ENCODE results near the gene HM13.
A peak's percentile ranks its signal among the peaks of the same experiment; 100 is the strongest.

Gene HM13

DNA sequence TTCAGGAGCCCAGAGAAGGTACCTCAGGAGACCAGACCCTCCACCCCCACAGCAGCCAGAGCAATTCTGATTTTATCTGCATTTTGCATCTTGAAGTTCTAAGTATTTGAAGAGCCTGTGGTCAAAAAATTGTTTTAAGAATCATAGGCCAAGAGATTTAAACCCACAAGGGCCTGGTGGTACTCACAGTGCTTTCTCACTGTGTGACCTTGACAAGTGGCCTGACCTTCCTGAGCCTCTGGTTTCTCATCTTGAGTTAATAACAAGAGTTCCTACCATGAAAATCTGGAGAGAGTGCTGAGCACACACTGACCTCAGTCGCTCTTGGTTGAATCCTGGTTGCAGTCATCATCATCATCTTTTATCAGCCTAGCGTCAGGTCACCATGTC lies 45.5 kb downstream of the HM13 start:
- TF ChIP-seq, protein P1, sequence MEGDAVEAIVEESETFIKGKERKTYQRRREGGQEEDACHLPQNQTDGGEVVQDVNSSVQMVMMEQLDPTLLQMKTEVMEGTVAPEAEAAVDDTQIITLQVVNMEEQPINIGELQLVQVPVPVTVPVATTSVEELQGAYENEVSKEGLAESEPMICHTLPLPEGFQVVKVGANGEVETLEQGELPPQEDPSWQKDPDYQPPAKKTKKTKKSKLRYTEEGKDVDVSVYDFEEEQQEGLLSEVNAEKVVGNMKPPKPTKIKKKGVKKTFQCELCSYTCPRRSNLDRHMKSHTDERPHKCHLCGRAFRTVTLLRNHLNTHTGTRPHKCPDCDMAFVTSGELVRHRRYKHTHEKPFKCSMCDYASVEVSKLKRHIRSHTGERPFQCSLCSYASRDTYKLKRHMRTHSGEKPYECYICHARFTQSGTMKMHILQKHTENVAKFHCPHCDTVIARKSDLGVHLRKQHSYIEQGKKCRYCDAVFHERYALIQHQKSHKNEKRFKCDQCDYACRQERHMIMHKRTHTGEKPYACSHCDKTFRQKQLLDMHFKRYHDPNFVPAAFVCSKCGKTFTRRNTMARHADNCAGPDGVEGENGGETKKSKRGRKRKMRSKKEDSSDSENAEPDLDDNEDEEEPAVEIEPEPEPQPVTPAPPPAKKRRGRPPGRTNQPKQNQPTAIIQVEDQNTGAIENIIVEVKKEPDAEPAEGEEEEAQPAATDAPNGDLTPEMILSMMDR (conservative IDR thresholded peaks at IDR 0.05) = no peak
- TF ChIP-seq ZFX (IDR thresholded peaks at IDR 0.05) = no peak
- peak overlapping the region; percentile 25; the same call in 1 of the 2 replicates for H3K27ac ChIP-seq

DNA sequence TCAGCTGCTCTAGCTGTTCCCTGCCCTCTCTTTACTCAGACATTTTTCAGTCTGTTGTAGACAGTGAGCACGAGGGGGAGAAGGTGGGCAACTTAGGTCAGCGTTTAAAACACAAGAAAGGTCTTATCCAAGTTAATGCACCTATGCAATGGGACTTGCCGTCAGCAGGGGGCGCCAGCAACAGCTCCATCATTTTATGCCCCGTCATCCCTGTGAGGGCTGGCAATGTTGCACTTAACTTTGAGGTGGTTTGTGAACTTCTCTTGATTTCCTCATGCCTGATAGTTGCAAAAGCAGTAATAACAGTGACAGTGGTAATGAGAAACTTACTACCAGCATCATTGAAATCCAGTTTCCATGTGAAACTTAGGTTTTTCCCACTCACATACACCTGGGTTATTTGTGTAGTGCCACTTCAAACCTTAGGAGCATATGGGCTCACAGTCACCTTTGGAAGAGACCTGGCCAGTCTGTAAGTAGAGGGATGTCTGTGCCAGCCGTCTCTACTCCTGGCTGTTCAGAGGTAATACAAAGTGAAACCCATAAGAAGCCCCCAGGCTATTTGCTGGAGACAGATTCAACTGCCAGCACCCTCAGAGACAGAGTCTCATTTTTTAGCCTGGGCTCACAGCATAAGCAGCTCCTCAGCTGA lies 46.0 kb downstream of the HM13 start:
- TF ChIP-seq, protein P1 (conservative IDR thresholded peaks at IDR 0.05) = peak; percentile 96
- TF ChIP-seq ZFX (IDR thresholded peaks at IDR 0.05) = no peak
- H3K27ac ChIP-seq = peak overlapping the region; percentile 25

DNA sequence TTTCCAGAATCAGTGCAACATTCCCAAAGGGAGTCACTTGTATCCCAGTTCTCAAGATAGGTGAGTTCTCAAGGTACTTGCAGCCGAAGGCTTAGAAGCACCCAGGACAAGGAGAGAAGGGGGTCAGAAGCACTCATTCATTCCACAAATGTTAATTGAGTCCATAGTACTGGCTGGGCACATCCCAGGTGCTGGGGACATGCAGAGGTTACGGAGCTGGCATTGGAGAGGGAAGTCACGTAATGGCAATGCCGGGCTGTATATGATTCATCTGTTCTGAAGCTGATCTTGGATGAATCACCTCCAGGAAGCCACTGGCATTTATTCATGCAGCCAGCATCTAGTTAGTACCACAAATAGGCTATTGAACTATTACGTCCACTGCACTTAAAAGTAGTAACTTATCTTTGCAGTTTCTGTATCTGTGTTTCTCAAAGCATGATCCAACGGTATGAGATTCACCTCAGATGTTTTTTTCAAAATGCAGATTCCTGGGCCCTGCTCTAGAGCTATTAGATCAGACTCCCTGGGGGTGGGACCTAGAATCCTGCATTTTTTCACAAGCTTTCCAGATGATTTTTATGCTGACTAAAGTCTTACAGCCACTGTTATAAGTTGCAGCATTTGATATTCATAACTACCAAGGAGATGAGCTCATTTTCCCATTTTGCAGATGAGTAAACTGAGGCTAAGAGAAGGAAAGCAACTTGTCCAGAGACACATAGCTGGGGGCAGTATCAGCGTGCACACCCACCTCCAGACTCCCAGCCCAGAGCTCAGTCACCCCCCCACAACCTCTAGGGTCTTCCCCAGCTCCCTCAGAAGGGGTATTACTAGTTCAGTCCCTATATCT lies 46.7 kb downstream of the HM13 start:
- TF ChIP-seq, protein P1 (conservative IDR thresholded peaks at IDR 0.05) = no peak
- no peak for TF ChIP-seq ZFX (IDR thresholded peaks at IDR 0.05)
- H3K27ac ChIP-seq = peak overlapping the region; percentile 25

DNA sequence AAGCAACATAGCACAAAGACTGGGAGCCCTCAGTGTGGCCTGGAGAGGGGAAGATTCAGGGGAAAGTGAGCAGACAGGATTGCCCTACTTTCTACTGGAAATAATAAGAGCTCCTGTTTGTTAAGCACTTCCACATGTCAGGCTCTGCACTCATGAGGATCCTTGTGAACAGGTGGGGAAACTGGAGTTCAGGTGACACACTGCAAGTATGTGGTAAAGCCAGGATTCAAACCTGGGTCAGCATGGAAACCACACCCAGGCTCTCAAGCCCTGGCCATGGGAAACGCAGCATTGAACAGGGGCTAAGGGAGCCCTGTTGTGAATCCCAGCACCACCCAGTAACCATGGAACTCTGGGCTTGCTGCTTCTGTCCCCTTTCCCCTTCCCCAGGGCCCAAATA lies 48.0 kb downstream of the HM13 start:
- H3K27ac ChIP-seq = no peak overlapping the region
- TF ChIP-seq ZFX (IDR thresholded peaks at IDR 0.05) = no peak
- TF ChIP-seq, protein P1 (conservative IDR thresholded peaks at IDR 0.05) = no peak

DNA sequence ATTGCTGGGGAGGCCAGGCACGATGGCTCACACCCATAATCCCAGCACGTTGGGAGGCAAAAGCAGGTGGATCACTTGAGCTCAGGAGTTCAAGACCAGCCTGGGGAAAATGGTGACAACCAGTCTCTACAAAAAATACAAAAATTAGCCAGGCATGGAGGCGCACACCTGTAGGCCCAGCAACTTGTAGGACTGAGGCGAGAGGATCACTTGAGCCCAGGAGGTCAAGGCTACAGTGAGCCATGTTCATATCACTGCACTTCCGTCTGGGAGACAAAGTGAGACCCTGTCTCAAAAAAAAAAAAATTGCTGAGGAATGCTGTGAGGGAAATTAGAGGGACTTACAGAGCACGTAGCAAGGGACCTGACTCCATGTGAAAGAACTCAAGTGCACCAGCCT lies 50.0 kb downstream of the HM13 start:
- H3K27ac ChIP-seq = no peak overlapping the region
- TF ChIP-seq ZFX (IDR thresholded peaks at IDR 0.05) = no peak
- TF ChIP-seq, protein P1 (conservative IDR thresholded peaks at IDR 0.05) = no peak

DNA sequence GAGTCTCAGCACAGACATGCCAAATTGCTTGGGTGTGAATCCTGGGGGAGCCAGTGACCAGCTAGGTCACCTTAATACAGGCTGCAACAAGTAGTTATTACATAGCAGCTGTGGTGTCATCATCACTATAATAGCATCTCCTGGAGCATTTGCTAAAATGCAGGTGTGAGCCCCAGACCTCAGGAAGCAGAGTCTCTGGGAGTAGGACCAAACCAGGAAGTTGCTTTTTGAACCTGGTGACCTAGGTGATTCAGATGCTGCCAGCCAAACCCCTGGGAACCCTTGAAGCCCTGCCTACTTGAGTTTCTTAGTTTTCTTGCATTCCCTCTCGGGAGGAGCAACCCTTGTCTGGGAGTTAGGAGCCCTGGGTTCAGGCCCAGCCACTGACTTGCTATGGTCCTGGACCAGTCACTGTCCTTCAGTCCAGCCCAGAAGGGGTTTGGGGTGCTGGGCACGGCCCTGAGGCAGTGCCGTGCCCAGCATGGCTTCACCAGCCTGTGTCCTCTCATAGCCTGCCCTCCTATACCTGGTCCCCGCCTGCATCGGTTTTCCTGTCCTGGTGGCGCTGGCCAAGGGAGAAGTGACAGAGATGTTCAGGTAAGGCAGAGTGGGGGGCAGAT lies 51.6 kb downstream of the HM13 start:
- TF ChIP-seq ZFX (IDR thresholded peaks at IDR 0.05) = no peak
- TF ChIP-seq, protein P1 (conservative IDR thresholded peaks at IDR 0.05) = no peak
- H3K27ac ChIP-seq = no peak overlapping the region

DNA sequence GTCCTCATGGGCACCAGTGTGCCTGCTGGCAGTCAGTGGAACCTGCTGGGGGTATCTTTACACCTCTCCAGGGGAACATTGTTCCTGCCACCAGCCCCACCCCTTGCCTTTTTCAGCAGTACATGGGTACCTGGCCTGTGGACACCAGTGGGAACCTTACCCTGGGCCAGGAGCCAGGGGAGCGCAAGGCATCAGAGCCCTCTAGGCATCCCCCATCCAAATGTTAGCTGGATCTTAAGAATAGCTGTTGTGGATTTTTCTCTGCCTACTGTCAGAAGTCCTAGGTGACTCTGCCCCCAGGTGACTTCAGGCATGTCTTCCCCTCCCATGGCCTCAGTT lies 52.0 kb downstream of the HM13 start:
- TF ChIP-seq, protein P1 (conservative IDR thresholded peaks at IDR 0.05) = no peak
- no peak for TF ChIP-seq ZFX (IDR thresholded peaks at IDR 0.05)
- no peak overlapping the region for H3K27ac ChIP-seq
